Panc1 (cell line): Measurements from ENCODE around the gene TEX53. TPM values are rescaled to one million over a fixed set of nuclear protein-coding genes. Genes with fewer than 3 reads are reported as not detected.

Source experiments
- ATAC-seq: fragments of 200-7000 bp; cut with Tn5 transposase; 2 replicates; pipeline ENCODE4 v1.9.1; 2020; ENCODE audit warnings: mild to moderate bottlenecking, moderate library complexity
- BruUV-seq: library from RNA; stranded (reverse); fragments of 400-500 nt; replicated peaks from 2 replicates; lab custom pipeline; 2021; lab: Mats Ljungman, UMichigan
- CTCF ChIA-PET: fragments of 300-600 bp; sonication (Branson Sonifier 250); formaldehyde crosslinking; loops from one replicate; lab custom pipeline; 2022; ENCODE audit warnings: antibody characterized with exemption; lab: Charles Lee
- POLR2A ChIA-PET: fragments of 300-600 bp; sonication (Branson Sonifier 250); formaldehyde crosslinking; loops from one replicate; lab custom pipeline; 2022; ENCODE audit warnings: antibody characterized with exemption; lab: Charles Lee
- DNase-seq: peaks from one replicate; pipeline ENCODE4 v3.0.0-alpha.2; 2010; ENCODE audit warnings: low read depth, low spot score
- H3K27ac ChIP-seq: 2 replicates; pipeline ENCODE4 v1.5.1; 2011; ENCODE audit warnings: mild to moderate bottlenecking, low read length, inconsistent platforms
- H3K27me3 ChIP-seq: fragments of 200-500 bp; sonication (Bioruptor generic); 2 replicates; pipeline ENCODE4 v1.6.0; 2014; ENCODE audit warnings: low read length, inconsistent platforms; ENCODE audit not compliant: control insufficient read depth, insufficient read depth
- H3K36me3 ChIP-seq: fragments of 200-500 bp; sonication (Bioruptor generic); 2 replicates; pipeline ENCODE4 v1.5.1; 2014; ENCODE audit warnings: inconsistent platforms, mild to moderate bottlenecking, low read length, moderate library complexity; ENCODE audit not compliant: control insufficient read depth, insufficient read depth
- H3K4me1 ChIP-seq: 2 replicates; pipeline ENCODE4 v1.5.1; 2011; ENCODE audit warnings: inconsistent platforms, mild to moderate bottlenecking, low read length, moderate library complexity; ENCODE audit not compliant: control insufficient read depth, insufficient read depth
- H3K4me3 ChIP-seq, 2 experiments: 2 replicates each; pipeline ENCODE4 v1.5.1; 2011 to 2012; ENCODE audit warnings: low read depth in 2 of 2, low read length in 2 of 2, mild to moderate bottlenecking in 2 of 2, inconsistent platforms in 1 of 2, moderate library complexity in 1 of 2
- H3K9me3 ChIP-seq: fragments of 200-500 bp; sonication (Bioruptor generic); 2 replicates; pipeline ENCODE4 v1.5.1; 2014; ENCODE audit warnings: low read depth, mild to moderate bottlenecking, inconsistent platforms, low read length, moderate library complexity; ENCODE audit not compliant: control insufficient read depth, insufficient read depth
- POLR2AphosphoS5 ChIP-seq: IDR thresholded peaks from 2 replicates; pipeline ENCODE4 v1.6.1; 2012; ENCODE audit warnings: mild to moderate bottlenecking, low read depth, low read length, moderate library complexity
- SIN3A ChIP-seq: IDR thresholded peaks from 2 replicates; pipeline ENCODE4 v1.6.1; 2012; ENCODE audit warnings: low read depth, mild to moderate bottlenecking, low read length, moderate library complexity, borderline replicate concordance; ENCODE audit not compliant: insufficient read depth
- TCF7L2 ChIP-seq: IDR thresholded peaks from 2 replicates; pipeline ENCODE4 v1.6.1; 2011; ENCODE audit warnings: mild to moderate bottlenecking, low read depth, low read length, inconsistent platforms
- in situ Hi-C: cut with HindIII; loops from 2 replicates; pipeline ENCODE4 v1.10.0; 2016; ENCODE audit warnings: low sequenced_read_pairs, low pct_unique_long_range_greater_than_20kb
- intact Hi-C: fragments of 100-400 bp; cut with micrococcal nuclease; formaldehyde crosslinking; loops from one replicate; pipeline ENCODE4 v1.10.0; 2022; ENCODE audit not compliant: unreplicated experiment
- total RNA-seq: library from RNA; stranded (reverse); gene quantifications from one replicate; pipeline ENCODE4 v1.2.1, GENCODE V29; 2021; ENCODE audit not compliant: unreplicated experiment
- TF ChIP-seq, protein P1 (sequence below): fragments of 450-650 bp; IDR thresholded peaks from 2 replicates; pipeline ENCODE4 v1.5.1; 2017; ENCODE audit warnings: mild to moderate bottlenecking
- TF ChIP-seq, protein P2 (sequence below), 2 experiments: IDR thresholded peaks; 2 replicates each; pipeline ENCODE4 v1.6.1; 2011 to 2012; ENCODE audit warnings: low read depth in 2 of 2, control low read depth in 1 of 2, low read length in 1 of 2, mild to moderate bottlenecking in 1 of 2, moderate library complexity in 1 of 2; ENCODE audit not compliant: insufficient read depth in 1 of 2

The TEX53 gene
- total RNA-seq, 1 experiment from 2014 or later = not detected

DNA sequence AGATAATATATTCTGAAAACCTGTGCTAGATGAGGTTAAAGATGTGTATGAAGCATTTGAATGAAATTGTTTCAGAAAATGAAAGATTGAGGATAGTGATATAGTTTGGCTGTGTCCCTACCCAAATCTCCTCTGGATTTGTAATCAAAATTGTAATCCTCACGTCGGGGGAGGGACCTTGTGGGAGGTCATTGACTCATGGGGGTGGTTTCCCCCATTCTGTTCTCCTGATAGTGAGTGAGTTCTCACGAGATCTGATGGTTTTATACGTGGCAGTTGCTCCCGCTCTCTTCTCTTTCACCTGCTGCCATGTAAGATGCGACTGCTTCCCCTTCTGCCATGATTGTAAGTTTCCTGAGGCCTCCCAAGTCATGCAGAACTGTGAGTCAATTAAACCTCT is 26.4 kb upstream of the TEX53 start:
- no peaks in the 10 kb centered on the region for H3K4me1 ChIP-seq
- no TSS peak for BruUV-seq
- DNase-seq (no peak), ATAC-seq (no peak)
- in situ Hi-C loops (no loop called here), intact Hi-C loops (no loop called here)
- no peak for TF ChIP-seq SIN3A
- TF ChIP-seq, protein P1, sequence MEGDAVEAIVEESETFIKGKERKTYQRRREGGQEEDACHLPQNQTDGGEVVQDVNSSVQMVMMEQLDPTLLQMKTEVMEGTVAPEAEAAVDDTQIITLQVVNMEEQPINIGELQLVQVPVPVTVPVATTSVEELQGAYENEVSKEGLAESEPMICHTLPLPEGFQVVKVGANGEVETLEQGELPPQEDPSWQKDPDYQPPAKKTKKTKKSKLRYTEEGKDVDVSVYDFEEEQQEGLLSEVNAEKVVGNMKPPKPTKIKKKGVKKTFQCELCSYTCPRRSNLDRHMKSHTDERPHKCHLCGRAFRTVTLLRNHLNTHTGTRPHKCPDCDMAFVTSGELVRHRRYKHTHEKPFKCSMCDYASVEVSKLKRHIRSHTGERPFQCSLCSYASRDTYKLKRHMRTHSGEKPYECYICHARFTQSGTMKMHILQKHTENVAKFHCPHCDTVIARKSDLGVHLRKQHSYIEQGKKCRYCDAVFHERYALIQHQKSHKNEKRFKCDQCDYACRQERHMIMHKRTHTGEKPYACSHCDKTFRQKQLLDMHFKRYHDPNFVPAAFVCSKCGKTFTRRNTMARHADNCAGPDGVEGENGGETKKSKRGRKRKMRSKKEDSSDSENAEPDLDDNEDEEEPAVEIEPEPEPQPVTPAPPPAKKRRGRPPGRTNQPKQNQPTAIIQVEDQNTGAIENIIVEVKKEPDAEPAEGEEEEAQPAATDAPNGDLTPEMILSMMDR = no peak
- no peak for TF ChIP-seq POLR2AphosphoS5
- no peak for TF ChIP-seq TCF7L2
- TF ChIP-seq, protein P2, sequence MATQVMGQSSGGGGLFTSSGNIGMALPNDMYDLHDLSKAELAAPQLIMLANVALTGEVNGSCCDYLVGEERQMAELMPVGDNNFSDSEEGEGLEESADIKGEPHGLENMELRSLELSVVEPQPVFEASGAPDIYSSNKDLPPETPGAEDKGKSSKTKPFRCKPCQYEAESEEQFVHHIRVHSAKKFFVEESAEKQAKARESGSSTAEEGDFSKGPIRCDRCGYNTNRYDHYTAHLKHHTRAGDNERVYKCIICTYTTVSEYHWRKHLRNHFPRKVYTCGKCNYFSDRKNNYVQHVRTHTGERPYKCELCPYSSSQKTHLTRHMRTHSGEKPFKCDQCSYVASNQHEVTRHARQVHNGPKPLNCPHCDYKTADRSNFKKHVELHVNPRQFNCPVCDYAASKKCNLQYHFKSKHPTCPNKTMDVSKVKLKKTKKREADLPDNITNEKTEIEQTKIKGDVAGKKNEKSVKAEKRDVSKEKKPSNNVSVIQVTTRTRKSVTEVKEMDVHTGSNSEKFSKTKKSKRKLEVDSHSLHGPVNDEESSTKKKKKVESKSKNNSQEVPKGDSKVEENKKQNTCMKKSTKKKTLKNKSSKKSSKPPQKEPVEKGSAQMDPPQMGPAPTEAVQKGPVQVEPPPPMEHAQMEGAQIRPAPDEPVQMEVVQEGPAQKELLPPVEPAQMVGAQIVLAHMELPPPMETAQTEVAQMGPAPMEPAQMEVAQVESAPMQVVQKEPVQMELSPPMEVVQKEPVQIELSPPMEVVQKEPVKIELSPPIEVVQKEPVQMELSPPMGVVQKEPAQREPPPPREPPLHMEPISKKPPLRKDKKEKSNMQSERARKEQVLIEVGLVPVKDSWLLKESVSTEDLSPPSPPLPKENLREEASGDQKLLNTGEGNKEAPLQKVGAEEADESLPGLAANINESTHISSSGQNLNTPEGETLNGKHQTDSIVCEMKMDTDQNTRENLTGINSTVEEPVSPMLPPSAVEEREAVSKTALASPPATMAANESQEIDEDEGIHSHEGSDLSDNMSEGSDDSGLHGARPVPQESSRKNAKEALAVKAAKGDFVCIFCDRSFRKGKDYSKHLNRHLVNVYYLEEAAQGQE (IDR thresholded peaks at IDR 0.05; ENCODE audit: insufficient read depth in 1 of 2, low read depth in 2 of 2, low read length in 1 of 2) = no peak
- POLR2A ChIA-PET = no interaction called here
- H3K4me3 ChIP-seq = no peak overlapping the region
- no peaks in the 10 kb centered on the region for H3K27me3 ChIP-seq
- no peaks in the 10 kb centered on the region for H3K36me3 ChIP-seq
- CTCF ChIA-PET = no interaction called here
- no peak overlapping the region for H3K27ac ChIP-seq
- no peaks in the 10 kb centered on the region for H3K9me3 ChIP-seq

DNA sequence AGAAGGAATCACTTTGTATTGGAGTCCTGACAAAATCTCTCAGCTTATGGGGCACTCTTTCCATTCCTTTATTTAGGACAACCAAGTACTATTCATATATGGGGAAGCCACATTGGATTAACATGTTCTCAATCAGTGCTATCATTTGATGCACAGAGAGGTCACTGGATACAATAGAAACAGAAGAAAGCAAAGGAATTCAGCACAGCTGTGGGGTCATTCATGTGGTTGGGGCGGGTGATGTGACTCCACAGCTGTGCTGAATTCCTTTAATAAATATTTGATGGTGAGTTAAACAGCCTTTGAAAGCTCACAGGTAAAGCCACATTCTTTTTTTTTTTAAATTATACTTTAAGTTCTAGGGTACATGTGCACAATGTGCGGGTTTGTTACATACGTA is 25.2 kb upstream of the TEX53 start:
- Histone ChIP-seq H3K36me3 (no peaks in the 10 kb centered on the region), H3K27me3 (no peaks in the 10 kb centered on the region), H3K27ac (no peak overlapping the region), H3K9me3 (no peaks in the 10 kb centered on the region), H3K4me3 (no peak overlapping the region), H3K4me1 (no peaks in the 10 kb centered on the region)
- TF ChIP-seq SIN3A (no peak), POLR2AphosphoS5 (no peak), TCF7L2 (no peak)
- TF ChIP-seq, protein P2 (IDR thresholded peaks at IDR 0.05; ENCODE audit: insufficient read depth in 1 of 2, low read depth in 2 of 2, low read length in 1 of 2) = no peak
- TF ChIP-seq, protein P1 = no peak
- in situ Hi-C loops (no loop called here), intact Hi-C loops (loop anchor here (1.0 kb wide), 1 partner anchor 228 kb away; no protein-coding TSS in a partner anchor)
- BruUV-seq = no TSS peak
- ATAC-seq = no peak
- DNase-seq = no peak
- ChIA-PET POLR2A (interaction anchor here (0.6 kb wide), 1 partner anchor 254 kb away, joined by 5 read pairs; no protein-coding TSS in a partner anchor), CTCF (interaction anchor here (0.7 kb wide), 1 partner anchor 224 kb away, joined by 3 read pairs; no protein-coding TSS in a partner anchor)
